ENCODE data around the gene IRF1.
A peak's percentile ranks its signal among the peaks of the same experiment; 100 is the strongest.
"Not testable (repeated sequence)": the region's sequence is repeated elsewhere in the genome, so short reads cannot be mapped to it uniquely, and the experiment has no call there.

The IRF1 gene

GRCh38 chr5:132459983-132460838, 30.4 kb downstream of the IRF1 start:
- no peak for DNase-seq

GRCh38 chr5:132459031-132459982, 31.3 kb downstream of the IRF1 start:
- DNase-seq = no peak

- DNase-seq = peak; percentile 64
Measured at GRCh38 chr5:132458651-132459030, 31.9 kb downstream of the IRF1 start.

- DNase-seq = peak; percentile 43
Measured at GRCh38 chr5:132458226-132458560, 32.4 kb downstream of the IRF1 start.

GRCh38 chr5:132457371-132458225, 33.0 kb downstream of the IRF1 start:
- peak; percentile 74 for DNase-seq

GRCh38 chr5:132456987-132457361, 33.6 kb downstream of the IRF1 start:
- no peak for DNase-seq

- peak; percentile 90 for DNase-seq
Measured at GRCh38 chr5:132456296-132456986, 34.1 kb downstream of the IRF1 start.

GRCh38 chr5:132455614-132456115, 34.9 kb downstream of the IRF1 start:
- no peak for DNase-seq

- no peak for DNase-seq
Measured at GRCh38 chr5:132454361-132454760, 36.2 kb downstream of the IRF1 start.

GRCh38 chr5:132451387-132451786, 39.2 kb downstream of the IRF1 start:
- no peak for DNase-seq

- DNase-seq = no peak
Measured at GRCh38 chr5:132449060-132449459, 41.5 kb downstream of the IRF1 start.

- DNase-seq = no peak
Measured at GRCh38 chr5:132447196-132447595, 43.4 kb downstream of the IRF1 start.

GRCh38 chr5:132446621-132447020, 44.0 kb downstream of the IRF1 start:
- DNase-seq = no peak

- no peak for DNase-seq
Measured at GRCh38 chr5:132445930-132446329, 44.6 kb downstream of the IRF1 start.

- DNase-seq = no peak
Measured at GRCh38 chr5:132445640-132445923, 45.0 kb downstream of the IRF1 start.

- no peak for DNase-seq
Measured at GRCh38 chr5:132444841-132445639, 45.5 kb downstream of the IRF1 start.

GRCh38 chr5:132444061-132444460, 46.5 kb downstream of the IRF1 start:
- no peak for DNase-seq

- DNase-seq = no peak
Measured at GRCh38 chr5:132439521-132440089, 51.0 kb downstream of the IRF1 start.

- no peak for DNase-seq
Measured at GRCh38 chr5:132438917-132439316, 51.7 kb downstream of the IRF1 start.

- not testable (repeated sequence) for DNase-seq
Measured at GRCh38 chr5:132438267-132438645, 52.3 kb downstream of the IRF1 start.

GRCh38 chr5:132437604-132438266, 52.8 kb downstream of the IRF1 start:
- DNase-seq = peak; percentile 83

Measured in activated CD4-positive, alpha-beta T cell treated with anti-CD3 and anti-CD28 coated beads, Interleukin-10, Interleukin-2, amounts not matched to agents 100 ng/mL and 50 ng/mL, durations not matched to agents 16 hours and 8 hours (primary cell).